K562 (cell line): ENCODE data around the gene PHTF2. TPM values are rescaled to one million over a fixed set of nuclear protein-coding genes. Genes with fewer than 3 reads are reported as not detected.
A peak's percentile ranks its signal among the peaks of the same experiment; 100 is the strongest.

Experiments
- CBFA2T3 ChIP-seq: fragments of 450-650 bp; IDR thresholded peaks from 2 replicates; pipeline ENCODE4 v1.6.1; 2017
- CBFB ChIP-seq: sonication (generic); formaldehyde crosslinking; IDR thresholded peaks from 2 replicates; pipeline ENCODE4 v1.4.0; 2020; ENCODE audit warnings: mild to moderate bottlenecking, missing genetic modification reagents
- CBX2 ChIP-seq: fragments of 200-600 bp; sonication (generic); IDR thresholded peaks from one replicate; pipeline ENCODE4 v1.6.1; 2012; ENCODE audit warnings: mild to moderate bottlenecking, low read length, inconsistent platforms; ENCODE audit not compliant: insufficient read depth, poor library complexity, severe bottlenecking
- CHD2 ChIP-seq: IDR thresholded peaks from 2 replicates; pipeline ENCODE4 v1.6.1; 2011; ENCODE audit warnings: low read depth, low read length
- FOXM1 ChIP-seq, 2 experiments: fragments of 450-650 bp in 1 of 2; sonication (generic) in 1 of 2; formaldehyde crosslinking in 1 of 2; IDR thresholded peaks; 2 replicates each; pipeline versions ENCODE4 v1.6.1 to v1.9.0; 2017 to 2022; ENCODE audit warnings: low read depth in 2 of 2, mild to moderate bottlenecking in 2 of 2, missing genetic modification reagents in 1 of 2, moderate library complexity in 1 of 2
- GATA2 ChIP-seq: sonication (generic); formaldehyde crosslinking; IDR thresholded peaks from 2 replicates; pipeline ENCODE4 v1.4.0; 2020; ENCODE audit warnings: mild to moderate bottlenecking, missing genetic modification reagents
- HDAC2 ChIP-seq: fragments of 450-650 bp; IDR thresholded peaks from 2 replicates; pipeline ENCODE4 v1.6.1; 2016; ENCODE audit warnings: mild to moderate bottlenecking
- MED1 ChIP-seq: sonication (generic); formaldehyde crosslinking; IDR thresholded peaks from 2 replicates; pipeline ENCODE4 v1.8.1; 2023; ENCODE audit warnings: missing genetic modification reagents, borderline replicate concordance
- POLR2A ChIP-seq: fragments of 450-650 bp; conservative IDR thresholded peaks from 2 replicates; pipeline ENCODE4 v1.6.1; 2016
- POLR2AphosphoS2 ChIP-seq: IDR thresholded peaks from 2 replicates; pipeline ENCODE4 v1.6.1; 2012; ENCODE audit warnings: low read length, improper control_type of control experiment
- RBBP5 ChIP-seq: fragments of 200-600 bp; sonication (generic); IDR thresholded peaks from 2 replicates; pipeline ENCODE4 v1.6.1; 2012; ENCODE audit warnings: borderline replicate concordance, mild to moderate bottlenecking, low read length, control low read depth, inconsistent platforms; ENCODE audit not compliant: insufficient read depth, poor library complexity, severe bottlenecking
- RBM22 ChIP-seq: fragments of 200-400 bp; formaldehyde crosslinking; IDR thresholded peaks from 2 replicates; pipeline ENCODE4 v1.6.1; 2018; ENCODE audit warnings: low read length, low read depth; ENCODE audit not compliant: poor library complexity, severe bottlenecking
- SOX6 ChIP-seq: fragments of 450-650 bp; IDR thresholded peaks from 2 replicates; pipeline ENCODE4 v1.6.1; 2014; ENCODE audit warnings: mild to moderate bottlenecking
- TRIM25 ChIP-seq: fragments of 450-650 bp; IDR thresholded peaks from 2 replicates; pipeline ENCODE4 v1.7.0; 2016; ENCODE audit warnings: borderline replicate concordance
- ZBTB2 ChIP-seq: fragments of 450-650 bp; IDR thresholded peaks from 2 replicates; pipeline ENCODE4 v1.6.1; 2016; ENCODE audit warnings: antibody characterized with exemption
- ZNF197 ChIP-seq: fragments of 200-800 bp; sonication (Bioruptor generic); IDR thresholded peaks from 2 replicates; pipeline ENCODE4 v1.6.1; 2016; ENCODE audit warnings: low read depth, missing genetic modification characterization, missing compliant biosample characterization
- ZZZ3 ChIP-seq: fragments of 450-650 bp; IDR thresholded peaks from 2 replicates; pipeline ENCODE4 v1.6.1; 2016; ENCODE audit warnings: antibody characterized with exemption, mild to moderate bottlenecking, moderate library complexity
- polyA plus RNA-seq, 8 experiments: library from polyadenylated mRNA; depleted of rRNA in 4 of 8; stranded (reverse) in 5 of 8; unstranded in 3 of 8; fragments of >200 nt; fragmentation: Nextera tagmentation in 2 of 8; fragmentation: Illumina TruSeq in 1 of 8; extraction: Ambion mirVana in 2 of 8; extraction: Trizol in 1 of 8; gene quantifications; 2 replicates each; pipeline versions ENCODE4 v1.2.1 to v1.2.3, GENCODE V29; 2011 to 2014; ENCODE audit warnings: inconsistent platforms in 1 of 8, missing spikeins in 1 of 8
- total RNA-seq, 7 experiments: library from RNA; depleted of rRNA in 6 of 7; stranded (reverse); fragments of >200 nt in 6 of 7; fragmentation: Illumina TruSeq in 2 of 7; extraction: Trizol in 2 of 7; gene quantifications; 2 replicates each; pipeline versions ENCODE4 v1.2.1 to v1.2.3, GENCODE V29; 2011 to 2021; ENCODE audit warnings: low replicate concordance in 1 of 7
- TF ChIP-seq, protein P1 (sequence below): fragments of 450-650 bp; IDR thresholded peaks from 2 replicates; pipeline ENCODE4 v1.6.1; 2017; ENCODE audit warnings: antibody characterized with exemption
- TF ChIP-seq, protein P2 (sequence below): fragments of 450-650 bp; IDR thresholded peaks from 2 replicates; pipeline ENCODE4 v1.6.1; 2016; ENCODE audit warnings: mild to moderate bottlenecking
- TF ChIP-seq, protein P3 (sequence below): fragments of 250-450 bp; sonication (Bioruptor Pico); IDR thresholded peaks from 2 replicates; pipeline ENCODE4 v1.5.0; 2020; ENCODE audit warnings: mild to moderate bottlenecking, borderline replicate concordance

Gene PHTF2
- total and polyA plus RNA-seq, 9 of the 15 experiments (the other 6 are each of a cell fraction or from before 2014, with no cell fraction given): 17.9 to 43.6 (median 25.4) TPM

DNA sequence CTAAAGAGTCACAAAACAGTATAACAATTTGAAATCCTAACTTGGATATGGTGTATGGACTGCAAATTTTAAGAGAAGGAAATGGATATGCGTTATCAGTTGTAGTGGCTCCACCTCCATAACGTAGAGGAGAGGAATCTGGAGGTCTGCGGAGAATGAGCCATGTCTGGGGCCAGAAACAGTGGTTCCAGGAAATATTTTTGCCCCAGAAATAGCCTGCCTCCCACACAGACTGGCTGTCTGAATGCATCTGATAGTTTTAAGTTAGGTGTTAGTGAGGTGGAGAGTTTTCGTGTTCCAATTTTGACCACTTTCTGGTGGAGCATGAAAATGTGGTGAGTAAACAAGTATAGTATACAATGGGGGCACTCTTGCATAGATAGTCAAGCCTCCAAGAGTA lies 1.6 kb downstream of the PHTF2 start (continued):
- TF ChIP-seq, protein P1, sequence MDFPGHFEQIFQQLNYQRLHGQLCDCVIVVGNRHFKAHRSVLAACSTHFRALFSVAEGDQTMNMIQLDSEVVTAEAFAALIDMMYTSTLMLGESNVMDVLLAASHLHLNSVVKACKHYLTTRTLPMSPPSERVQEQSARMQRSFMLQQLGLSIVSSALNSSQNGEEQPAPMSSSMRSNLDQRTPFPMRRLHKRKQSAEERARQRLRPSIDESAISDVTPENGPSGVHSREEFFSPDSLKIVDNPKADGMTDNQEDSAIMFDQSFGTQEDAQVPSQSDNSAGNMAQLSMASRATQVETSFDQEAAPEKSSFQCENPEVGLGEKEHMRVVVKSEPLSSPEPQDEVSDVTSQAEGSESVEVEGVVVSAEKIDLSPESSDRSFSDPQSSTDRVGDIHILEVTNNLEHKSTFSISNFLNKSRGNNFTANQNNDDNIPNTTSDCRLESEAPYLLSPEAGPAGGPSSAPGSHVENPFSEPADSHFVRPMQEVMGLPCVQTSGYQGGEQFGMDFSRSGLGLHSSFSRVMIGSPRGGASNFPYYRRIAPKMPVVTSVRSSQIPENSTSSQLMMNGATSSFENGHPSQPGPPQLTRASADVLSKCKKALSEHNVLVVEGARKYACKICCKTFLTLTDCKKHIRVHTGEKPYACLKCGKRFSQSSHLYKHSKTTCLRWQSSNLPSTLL: no peak
- TF ChIP-seq CHD2 (no peak), FOXM1 (IDR thresholded peaks at IDR 0.05; ENCODE audit: low read depth) (peak; percentile 60), FOXM1 (CRISPR knock-in tag; IDR thresholded peaks at IDR 0.05; ENCODE audit: low read depth) (no peak), ZZZ3 (no peak), CBFB (CRISPR knock-in tag) (no peak), CBFA2T3 (peak; percentile 82), ZBTB2 (no peak), TRIM25 (no peak), RBM22 (no peak), GATA2 (0 out of 2 replicates have a peak, but pooled peaks have one; percentile 25), POLR2A (no peak), POLR2AphosphoS2 (no peak), RBBP5 (no peak), HDAC2 (peak; percentile 59; the same call in 1 of the 2 replicates), MED1 (CRISPR knock-in tag) (no peak), SOX6 (peak; percentile 64), ZNF197 (CRISPR knock-in tag) (0 out of 2 replicates have a peak, but pooled peaks have one; percentile 19), CBX2 (no peak)
- TF ChIP-seq, protein P2, sequence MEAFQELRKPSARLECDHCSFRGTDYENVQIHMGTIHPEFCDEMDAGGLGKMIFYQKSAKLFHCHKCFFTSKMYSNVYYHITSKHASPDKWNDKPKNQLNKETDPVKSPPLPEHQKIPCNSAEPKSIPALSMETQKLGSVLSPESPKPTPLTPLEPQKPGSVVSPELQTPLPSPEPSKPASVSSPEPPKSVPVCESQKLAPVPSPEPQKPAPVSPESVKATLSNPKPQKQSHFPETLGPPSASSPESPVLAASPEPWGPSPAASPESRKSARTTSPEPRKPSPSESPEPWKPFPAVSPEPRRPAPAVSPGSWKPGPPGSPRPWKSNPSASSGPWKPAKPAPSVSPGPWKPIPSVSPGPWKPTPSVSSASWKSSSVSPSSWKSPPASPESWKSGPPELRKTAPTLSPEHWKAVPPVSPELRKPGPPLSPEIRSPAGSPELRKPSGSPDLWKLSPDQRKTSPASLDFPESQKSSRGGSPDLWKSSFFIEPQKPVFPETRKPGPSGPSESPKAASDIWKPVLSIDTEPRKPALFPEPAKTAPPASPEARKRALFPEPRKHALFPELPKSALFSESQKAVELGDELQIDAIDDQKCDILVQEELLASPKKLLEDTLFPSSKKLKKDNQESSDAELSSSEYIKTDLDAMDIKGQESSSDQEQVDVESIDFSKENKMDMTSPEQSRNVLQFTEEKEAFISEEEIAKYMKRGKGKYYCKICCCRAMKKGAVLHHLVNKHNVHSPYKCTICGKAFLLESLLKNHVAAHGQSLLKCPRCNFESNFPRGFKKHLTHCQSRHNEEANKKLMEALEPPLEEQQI: peak; percentile 32; the same call in 1 of the 2 replicates
- TF ChIP-seq, protein P3, sequence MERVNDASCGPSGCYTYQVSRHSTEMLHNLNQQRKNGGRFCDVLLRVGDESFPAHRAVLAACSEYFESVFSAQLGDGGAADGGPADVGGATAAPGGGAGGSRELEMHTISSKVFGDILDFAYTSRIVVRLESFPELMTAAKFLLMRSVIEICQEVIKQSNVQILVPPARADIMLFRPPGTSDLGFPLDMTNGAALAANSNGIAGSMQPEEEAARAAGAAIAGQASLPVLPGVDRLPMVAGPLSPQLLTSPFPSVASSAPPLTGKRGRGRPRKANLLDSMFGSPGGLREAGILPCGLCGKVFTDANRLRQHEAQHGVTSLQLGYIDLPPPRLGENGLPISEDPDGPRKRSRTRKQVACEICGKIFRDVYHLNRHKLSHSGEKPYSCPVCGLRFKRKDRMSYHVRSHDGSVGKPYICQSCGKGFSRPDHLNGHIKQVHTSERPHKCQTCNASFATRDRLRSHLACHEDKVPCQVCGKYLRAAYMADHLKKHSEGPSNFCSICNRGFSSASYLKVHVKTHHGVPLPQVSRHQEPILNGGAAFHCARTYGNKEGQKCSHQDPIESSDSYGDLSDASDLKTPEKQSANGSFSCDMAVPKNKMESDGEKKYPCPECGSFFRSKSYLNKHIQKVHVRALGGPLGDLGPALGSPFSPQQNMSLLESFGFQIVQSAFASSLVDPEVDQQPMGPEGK (CRISPR knock-in tag): no peak
